IgD-negative memory B cell (primary cell): ENCODE data around the gene SPTBN5. TPM values are rescaled to one million over a fixed set of nuclear protein-coding genes. Genes with fewer than 3 reads are reported as not detected.
"Not testable (repeated sequence)": the region's sequence is repeated elsewhere in the genome, so short reads cannot be mapped to it uniquely, and the experiment has no call there.

Experiments used
- H3K27ac Mint-ChIP-seq, 3 donors: one replicate each; pipeline ENCODE4 v1.8.0; 2020 to 2022; ENCODE audit warnings: mild to moderate bottlenecking in 3 of 3, mixed read lengths in 3 of 3, moderate library complexity in 1 of 3
- H3K27me3 Mint-ChIP-seq: one replicate; pipeline ENCODE4 v1.8.0; 2021; ENCODE audit warnings: mixed read lengths
- H3K36me3 Mint-ChIP-seq: one replicate; pipeline ENCODE4 v1.8.0; 2020; ENCODE audit warnings: mild to moderate bottlenecking, mixed read lengths
- H3K4me1 Mint-ChIP-seq, 3 donors: one replicate each; pipeline ENCODE4 v1.8.0; 2020 to 2022; ENCODE audit warnings: mixed read lengths in 3 of 3, mild to moderate bottlenecking in 1 of 3
- H3K4me3 Mint-ChIP-seq, 4 donors: one replicate each; pipeline ENCODE4 v1.8.0; 2020 to 2022; ENCODE audit warnings: mild to moderate bottlenecking in 4 of 4, mixed read lengths in 4 of 4, moderate library complexity in 3 of 4
- H3K9me3 Mint-ChIP-seq, 3 donors: one replicate each; pipeline ENCODE4 v1.8.0; 2020 to 2021; ENCODE audit warnings: mixed read lengths in 3 of 3, mild to moderate bottlenecking in 1 of 3
- polyA plus RNA-seq: library from polyadenylated mRNA; unstranded; fragments of 300-500 nt; fragmentation: Illumina TruSeq; gene quantifications from one replicate; pipeline ENCODE4 v1.2.3, GENCODE V29; 2021

The SPTBN5 gene
- polyA plus RNA-seq, 1 donor from 2014 or later = not detected

DNA sequence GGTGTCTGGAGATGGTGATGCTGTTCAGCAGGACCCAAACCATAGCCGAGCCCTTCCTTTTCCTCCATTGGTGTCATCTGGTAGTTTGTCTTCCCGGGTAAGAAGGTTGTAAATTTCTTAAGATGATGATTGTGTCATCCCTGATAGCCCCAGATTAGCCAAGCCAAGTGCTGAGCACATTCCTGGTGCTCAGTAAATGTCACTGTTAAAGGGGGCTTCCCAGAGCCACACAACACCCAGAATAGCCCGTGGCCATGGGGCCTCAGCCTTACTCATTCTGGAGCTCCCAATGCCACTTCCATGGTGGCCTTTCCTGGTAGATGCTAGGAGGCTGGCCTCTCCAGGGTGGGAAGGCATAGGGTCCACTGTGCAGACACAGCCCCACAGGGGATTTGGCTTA lies 59.8 kb downstream of the SPTBN5 start:
- Mint-ChIP-seq H3K36me3 (peaks cover 3% of the 10 kb centered on the region), H3K4me3 (no peak overlapping the region), H3K9me3 (no peaks in the 10 kb centered on the region), H3K4me1 (peaks cover 7 to 11% (median 8%) of the 10 kb centered on the region in 3 donors), H3K27ac (no peak overlapping the region), H3K27me3 (no peaks in the 10 kb centered on the region)

DNA sequence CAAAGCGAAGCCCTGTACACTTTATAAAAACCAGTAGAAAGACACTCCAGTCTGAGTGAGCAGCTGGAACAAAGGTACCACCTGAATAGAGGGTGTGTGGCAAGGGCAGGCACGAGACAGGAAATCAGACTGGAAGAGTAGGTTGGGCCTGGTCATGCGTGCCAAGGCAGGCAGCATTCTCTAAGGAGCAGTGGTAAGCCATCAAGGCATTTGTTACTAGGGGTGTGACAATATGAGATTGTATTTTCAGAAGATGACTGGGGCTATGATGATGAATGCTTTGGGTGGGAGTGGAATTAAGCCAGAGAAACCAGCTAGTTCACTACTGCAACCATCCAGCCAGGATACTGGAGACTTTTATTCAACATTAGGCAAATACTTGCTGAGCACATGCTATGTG lies 61.0 kb downstream of the SPTBN5 start:
- H3K4me1 Mint-ChIP-seq = peaks cover 14 to 19% (median 14%) of the 10 kb centered on the region in 3 donors
- peak overlapping the region in 2 of 4 donors; percentile 33 to 58 for H3K4me3 Mint-ChIP-seq
- H3K9me3 Mint-ChIP-seq = no peaks in the 10 kb centered on the region
- peaks cover 3% of the 10 kb centered on the region for H3K36me3 Mint-ChIP-seq
- H3K27me3 Mint-ChIP-seq = peaks cover 5% of the 10 kb centered on the region
- peak overlapping the region in 2 of 3 donors; percentile 22 to 53 for H3K27ac Mint-ChIP-seq

- peaks cover 14 to 21% (median 16%) of the 10 kb centered on the region in 3 donors for H3K4me1 Mint-ChIP-seq
- H3K27ac Mint-ChIP-seq = peak overlapping the region in 1 of 3 donors; percentile 22
- H3K4me3 Mint-ChIP-seq = no peak overlapping the region
- peaks cover 3% of the 10 kb centered on the region for H3K36me3 Mint-ChIP-seq
- H3K9me3 Mint-ChIP-seq = no peaks in the 10 kb centered on the region
- peaks cover 5% of the 10 kb centered on the region for H3K27me3 Mint-ChIP-seq
Observed at GRCh38 chr15:41832208-41832607, 61.6 kb downstream of the SPTBN5 start.

DNA sequence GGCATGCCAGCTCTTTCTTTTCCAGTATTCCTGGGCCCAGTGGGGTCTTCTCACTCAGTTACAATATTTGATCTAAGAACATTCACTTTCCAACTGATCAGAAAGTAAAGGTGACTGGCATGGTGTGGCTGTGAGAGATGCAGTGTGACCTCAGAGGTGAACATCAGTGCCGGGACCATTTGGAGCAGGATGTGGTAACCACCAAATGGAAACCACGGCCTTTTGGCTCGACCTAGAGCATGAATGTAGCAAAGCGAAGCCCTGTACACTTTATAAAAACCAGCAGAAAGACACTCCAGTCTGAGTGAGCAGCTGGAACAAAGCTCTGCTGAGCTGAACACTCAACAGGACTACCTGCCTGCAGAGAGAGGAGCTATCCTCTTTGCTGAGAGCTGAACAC lies 62.6 kb downstream of the SPTBN5 start:
- Mint-ChIP-seq H3K4me1 (peaks cover 14 to 23% (median 17%) of the 10 kb centered on the region in 3 donors), H3K4me3 (peak overlapping the region in 2 of 4 donors; percentile 12 to 16)
- H3K36me3 Mint-ChIP-seq, H3K27me3 Mint-ChIP-seq, H3K27ac Mint-ChIP-seq, H3K9me3 Mint-ChIP-seq: not testable (repeated sequence)

DNA sequence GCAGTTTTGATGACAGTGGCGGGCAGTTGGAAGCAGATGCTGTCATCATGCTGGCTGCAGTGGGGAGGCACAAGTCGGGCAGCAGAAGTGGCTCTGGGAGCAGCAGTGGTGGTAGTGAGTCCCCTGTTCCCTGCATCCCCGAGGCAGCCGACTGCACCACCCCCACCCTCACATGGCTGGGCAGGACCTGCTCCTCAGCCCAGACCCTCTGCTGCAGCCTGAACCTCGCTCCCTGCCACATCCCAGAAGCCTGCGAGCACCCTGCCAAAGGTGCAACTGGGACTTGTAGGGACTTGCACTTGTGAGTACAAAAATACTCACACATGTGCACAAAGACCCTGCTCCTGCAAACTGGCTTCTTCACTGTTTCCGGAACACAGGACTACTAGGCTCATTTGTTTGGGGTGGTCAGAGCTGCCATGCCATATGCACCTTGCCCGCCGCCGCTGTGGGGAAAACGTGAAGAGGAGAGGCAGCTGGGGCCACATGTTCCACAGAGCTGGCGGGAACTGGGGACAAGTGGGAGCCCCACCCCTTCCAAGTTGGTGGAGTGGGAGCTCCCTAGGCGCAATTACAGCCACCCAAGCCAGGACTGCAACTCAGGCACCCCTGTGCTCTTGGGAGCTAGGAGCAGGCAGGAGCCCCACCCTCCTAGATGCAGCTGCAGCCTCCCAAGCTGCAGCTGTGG lies 63.8 kb downstream of the SPTBN5 start:
- H3K9me3 Mint-ChIP-seq = no peaks in the 10 kb centered on the region
- H3K4me1 Mint-ChIP-seq = peaks cover 14 to 23% (median 17%) of the 10 kb centered on the region in 3 donors
- H3K36me3 Mint-ChIP-seq = peaks cover 3% of the 10 kb centered on the region
- peak overlapping the region in 1 of 4 donors; percentile 24 for H3K4me3 Mint-ChIP-seq
- no peak overlapping the region for H3K27ac Mint-ChIP-seq
- H3K27me3 Mint-ChIP-seq = peaks cover 5% of the 10 kb centered on the region

- Mint-ChIP-seq H3K36me3 (peaks cover 3% of the 10 kb centered on the region), H3K27me3 (peaks cover 5% of the 10 kb centered on the region), H3K4me1 (peaks cover 14 to 21% (median 17%) of the 10 kb centered on the region in 3 donors)
Observed at GRCh38 chr15:41828807-41829141, 65.1 kb downstream of the SPTBN5 start.

DNA sequence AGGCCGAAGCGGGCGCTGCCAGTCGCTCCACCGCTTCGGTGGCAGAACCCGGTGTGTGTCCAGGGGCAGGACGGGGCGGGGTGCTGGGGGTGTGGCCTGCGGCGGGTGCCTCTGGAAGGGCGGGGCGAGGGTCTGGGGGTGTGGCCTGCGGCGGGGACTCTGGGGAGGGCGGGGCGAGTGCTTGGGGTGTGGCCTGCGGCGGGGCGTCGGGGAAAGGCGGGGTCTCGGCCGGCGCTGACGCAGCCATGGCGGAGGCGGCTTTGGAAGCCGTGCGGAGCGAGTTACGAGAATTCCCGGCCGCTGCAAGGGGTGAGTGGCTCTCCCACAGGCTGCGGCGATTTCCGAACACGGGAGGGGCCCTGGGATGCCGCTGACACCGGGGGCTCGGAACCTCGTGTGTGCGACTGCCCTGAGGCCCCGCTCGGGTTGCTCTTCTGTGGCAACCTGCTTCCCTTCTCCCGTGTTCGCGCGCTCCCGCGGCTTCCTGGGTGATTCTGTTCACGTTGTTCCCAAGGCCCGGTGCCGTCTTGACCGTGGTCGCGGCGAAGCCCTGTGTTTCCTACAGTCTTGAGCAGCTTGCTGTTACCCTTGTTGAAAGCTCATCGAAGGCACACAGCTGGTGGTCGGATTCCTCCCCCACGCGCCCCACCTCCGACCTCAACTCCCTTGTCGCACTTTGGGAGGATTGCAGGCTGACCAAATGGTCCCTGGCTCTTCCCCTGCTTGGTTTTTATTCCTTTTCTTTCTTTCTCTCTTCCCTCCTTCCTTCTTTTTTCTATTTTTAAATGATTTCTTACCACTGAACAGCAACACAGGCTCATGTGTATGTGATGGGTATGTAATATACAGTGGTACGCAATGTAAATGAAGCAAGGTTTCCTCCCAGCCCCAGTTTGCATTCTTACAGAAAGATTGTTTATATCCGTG lies 65.7 kb downstream of the SPTBN5 start, which contains the start of gene JMJD7:
JMJD7 (plus strand) TSS at position 213 of the 927 bp plus-strand sequence; CDS start at position 246, 33 bp downstream.
- Mint-ChIP-seq H3K36me3 (no peaks in the 10 kb centered on the region), H3K27me3 (peaks cover 5% of the 10 kb centered on the region), H3K4me1 (peaks cover 14 to 21% (median 17%) of the 10 kb centered on the region in 3 donors), H3K4me3 (peak within 1 kb of the TSS; percentile 85 to 100 (median 96)), H3K9me3 (no peaks in the 10 kb centered on the region), H3K27ac (peak within 1 kb of the TSS; percentile 13 to 76 (median 66))

More at GRCh38 chr15:41828807-41829141, 65.1 kb downstream of the SPTBN5 start:
- Mint-ChIP-seq H3K9me3 (no peaks in the 10 kb centered on the region), H3K27ac (peak overlapping the region in 1 of 3 donors; percentile 66), H3K4me3 (peak overlapping the region; percentile 85 to 100 (median 96))

GRCh38 chr15:41827290-41827879 lies 66.5 kb downstream of the SPTBN5 start:
- Mint-ChIP-seq H3K4me3 (peak overlapping the region; percentile 85 to 100 (median 96)), H3K9me3 (no peaks in the 10 kb centered on the region), H3K4me1 (peaks cover 7 to 14% (median 9%) of the 10 kb centered on the region in 3 donors), H3K27ac (peak overlapping the region; percentile 13 to 76 (median 66)), H3K27me3 (peaks cover 5% of the 10 kb centered on the region), H3K36me3 (no peaks in the 10 kb centered on the region)

- no peaks in the 10 kb centered on the region for H3K9me3 Mint-ChIP-seq
- H3K27ac Mint-ChIP-seq = peak overlapping the region in 1 of 3 donors; percentile 9
- H3K36me3 Mint-ChIP-seq = no peaks in the 10 kb centered on the region
- H3K27me3 Mint-ChIP-seq = peaks cover 5% of the 10 kb centered on the region
- peaks cover 7 to 12% (median 9%) of the 10 kb centered on the region in 3 donors for H3K4me1 Mint-ChIP-seq
- H3K4me3 Mint-ChIP-seq = peak overlapping the region; percentile 54 to 90 (median 80)
Observed at GRCh38 chr15:41825572-41826535, 68.0 kb downstream of the SPTBN5 start.

GRCh38 chr15:41825145-41825544 lies 68.7 kb downstream of the SPTBN5 start:
- Mint-ChIP-seq H3K4me1 (peaks cover 7 to 12% (median 9%) of the 10 kb centered on the region in 3 donors), H3K9me3 (no peaks in the 10 kb centered on the region), H3K27ac (no peak overlapping the region), H3K4me3 (peak overlapping the region in 1 of 4 donors; percentile 68), H3K36me3 (no peaks in the 10 kb centered on the region), H3K27me3 (peaks cover 5% of the 10 kb centered on the region)

GRCh38 chr15:41824062-41824745 lies 69.6 kb downstream of the SPTBN5 start:
- Mint-ChIP-seq H3K27ac (no peak overlapping the region), H3K9me3 (no peaks in the 10 kb centered on the region), H3K27me3 (peaks cover 5% of the 10 kb centered on the region), H3K4me3 (peak overlapping the region in 2 of 4 donors; percentile 18 to 68), H3K36me3 (no peaks in the 10 kb centered on the region), H3K4me1 (peaks cover 7 to 12% (median 9%) of the 10 kb centered on the region in 3 donors)

- no peaks in the 10 kb centered on the region for H3K27me3 Mint-ChIP-seq
- H3K36me3 Mint-ChIP-seq = peaks cover 2% of the 10 kb centered on the region
- peaks cover 2 to 7% (median 4%) of the 10 kb centered on the region in 3 donors for H3K4me1 Mint-ChIP-seq
- no peaks in the 10 kb centered on the region for H3K9me3 Mint-ChIP-seq
- peak overlapping the region in 1 of 4 donors; percentile 32 for H3K4me3 Mint-ChIP-seq
- no peak overlapping the region for H3K27ac Mint-ChIP-seq
Observed at GRCh38 chr15:41823502-41823901, 70.4 kb downstream of the SPTBN5 start.

DNA sequence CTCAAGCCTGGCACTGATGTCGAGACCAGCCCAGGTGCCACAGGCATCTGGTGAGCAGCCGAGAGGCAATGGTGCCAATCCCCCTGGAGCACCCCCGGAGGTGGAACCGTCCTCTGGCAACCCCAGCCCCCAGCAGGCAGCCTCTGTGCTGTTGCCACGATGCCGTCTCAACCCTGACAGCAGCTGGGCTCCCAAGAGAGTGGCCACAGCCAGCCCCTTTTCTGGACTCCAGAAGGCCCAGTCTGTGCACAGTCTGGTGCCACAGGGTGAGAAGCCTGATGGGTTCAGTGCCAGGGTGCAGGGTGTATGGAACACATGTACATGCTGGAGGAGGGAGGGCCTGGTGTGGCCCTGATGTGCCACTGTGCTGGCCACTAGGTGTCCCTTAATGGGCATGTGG lies 70.9 kb downstream of the SPTBN5 start:
- H3K4me3 Mint-ChIP-seq = peak overlapping the region in 1 of 4 donors; percentile 32
- no peaks in the 10 kb centered on the region for H3K9me3 Mint-ChIP-seq
- H3K4me1 Mint-ChIP-seq = peaks cover 0 to 5% (median 3%) of the 10 kb centered on the region in 3 donors
- H3K27me3 Mint-ChIP-seq = no peaks in the 10 kb centered on the region
- H3K36me3 Mint-ChIP-seq = peaks cover 2% of the 10 kb centered on the region
- peak overlapping the region in 1 of 3 donors; percentile 55 for H3K27ac Mint-ChIP-seq
